IPS-NIHi11 (cell line): ENCODE data around the gene EIF2AK2.
"Not testable (repeated sequence)": the region's sequence is repeated elsewhere in the genome, so short reads cannot be mapped to it uniquely, and the experiment has no call there.

ENCODE experiments used
- DNase-seq: peaks from one replicate; pipeline ENCODE4 v3.0.0; 2012; ENCODE audit warnings: mixed read lengths, low spot score

EIF2AK2 gene

GRCh38 chr2:37156857-37157714 lies at the start of gene EIF2AK2:
EIF2AK2 (minus strand) TSS chr2:37156980; CDS start chr2:37147806, 9,174 bp downstream.
- peak; percentile 97 for DNase-seq

GRCh38 chr2:37205689-37206341 lies 49.0 kb upstream of the EIF2AK2 start:
- DNase-seq: peak; percentile 52

DNA sequence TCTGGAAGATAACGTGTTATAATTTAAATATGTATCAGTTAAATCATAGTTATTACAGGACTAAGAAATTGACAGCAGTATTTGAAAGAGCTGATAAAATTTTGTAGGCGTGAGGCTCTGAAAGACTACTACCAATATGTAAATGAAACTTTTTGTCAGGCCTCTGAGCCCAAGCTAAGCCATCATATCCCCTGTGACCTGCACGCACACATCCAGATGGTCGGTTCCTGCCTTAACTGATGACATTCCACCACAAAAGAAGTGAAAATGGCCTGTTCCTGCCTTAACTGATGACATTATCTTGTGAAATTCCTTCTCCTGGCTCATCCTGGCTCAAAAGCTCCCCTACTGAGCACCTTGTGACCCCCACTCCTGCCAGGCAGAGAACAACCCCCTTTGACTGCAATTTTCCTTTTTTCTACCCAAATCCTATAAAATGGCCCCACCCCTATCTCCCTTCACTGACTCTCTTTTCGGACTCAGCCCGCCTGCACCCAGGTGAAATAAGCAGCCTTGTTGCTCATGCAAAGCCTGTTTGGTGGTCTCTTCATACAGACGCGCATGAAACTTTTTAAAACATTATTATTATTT lies 48.4 kb upstream of the EIF2AK2 start:
- not testable (repeated sequence) for DNase-seq

GRCh38 chr2:37203708-37204107 lies 46.9 kb upstream of the EIF2AK2 start:
- no peak for DNase-seq

- no peak for DNase-seq
Observed at GRCh38 chr2:37201766-37202165, 45.0 kb upstream of the EIF2AK2 start.

- no peak for DNase-seq
Observed at GRCh38 chr2:37201208-37201607, 44.4 kb upstream of the EIF2AK2 start.

DNA sequence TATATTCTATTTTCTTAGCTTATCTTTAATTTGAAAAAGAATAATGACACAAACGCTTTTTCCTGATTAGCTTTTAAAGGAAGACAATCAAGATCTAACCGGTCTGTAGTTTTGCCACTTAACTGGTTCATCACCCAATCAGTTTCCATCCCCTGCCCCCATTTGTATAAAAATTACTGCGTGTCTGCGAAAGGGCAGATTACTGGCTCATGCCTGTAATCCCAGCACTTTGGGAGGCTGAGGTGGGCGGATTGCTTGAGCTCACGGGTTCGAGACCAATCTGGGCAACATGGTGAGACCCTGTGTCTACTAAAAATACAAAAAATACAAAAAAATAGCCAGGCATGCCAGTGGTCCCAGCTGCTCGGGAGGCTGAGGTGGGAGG lies 41.9 kb upstream of the EIF2AK2 start:
- DNase-seq: no peak

DNA sequence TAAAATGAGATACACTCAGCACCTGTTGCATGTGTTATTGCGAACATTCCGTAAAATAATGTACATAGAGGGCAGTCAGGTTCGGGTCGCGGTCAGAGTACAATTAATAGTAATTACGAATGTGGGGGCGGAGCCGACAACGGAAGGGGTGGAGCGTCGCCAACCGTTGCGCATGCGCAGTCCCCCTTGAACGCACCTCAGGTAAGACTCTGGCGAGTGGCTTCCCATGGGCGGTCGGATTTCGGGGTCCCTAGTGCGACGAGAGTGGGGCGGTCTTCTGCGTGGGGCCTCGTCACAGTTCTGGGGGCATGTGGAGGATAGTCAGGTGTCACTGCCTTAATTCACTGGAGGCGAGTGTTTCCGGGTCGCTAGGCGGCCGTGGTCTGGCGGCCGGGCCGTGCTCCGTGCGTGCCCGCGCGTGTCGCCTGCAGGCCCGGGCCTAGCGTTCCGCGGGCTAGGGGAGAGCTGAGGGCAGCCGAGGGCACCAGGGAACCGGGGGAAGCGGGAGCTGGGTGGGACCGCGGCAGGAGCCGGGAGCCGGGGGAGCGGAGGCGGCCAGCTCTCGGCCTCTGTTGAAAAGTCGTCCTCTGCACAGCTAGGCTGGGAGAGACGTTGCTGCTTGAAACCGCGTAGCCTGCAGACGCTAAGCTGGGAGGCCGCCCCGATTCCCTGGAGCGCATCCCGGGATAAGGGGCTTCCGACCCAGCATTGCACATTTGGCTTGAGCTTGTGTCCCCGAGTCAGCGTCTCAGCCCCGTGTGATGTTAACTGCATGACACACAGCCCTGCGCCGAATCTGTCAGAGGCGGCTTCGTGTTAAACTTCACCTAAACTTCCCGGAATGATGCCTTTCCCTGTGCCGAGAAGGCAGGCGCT lies 39.8 kb upstream of the EIF2AK2 start, which contains the start of gene CEBPZOS:
Gene CEBPZOS (plus strand): TSS at position 177 of the 876 bp plus-strand sequence. CDS start 3,209 bp downstream, outside the sequence.
- peak; percentile 72 for DNase-seq

- not testable (repeated sequence) for DNase-seq
Observed at GRCh38 chr2:37195862-37196319, 39.1 kb upstream of the EIF2AK2 start.

- no peak for DNase-seq
Observed at GRCh38 chr2:37192551-37192950, 35.8 kb upstream of the EIF2AK2 start.

- DNase-seq: no peak
Observed at GRCh38 chr2:37191747-37192146, 35.0 kb upstream of the EIF2AK2 start.

DNA sequence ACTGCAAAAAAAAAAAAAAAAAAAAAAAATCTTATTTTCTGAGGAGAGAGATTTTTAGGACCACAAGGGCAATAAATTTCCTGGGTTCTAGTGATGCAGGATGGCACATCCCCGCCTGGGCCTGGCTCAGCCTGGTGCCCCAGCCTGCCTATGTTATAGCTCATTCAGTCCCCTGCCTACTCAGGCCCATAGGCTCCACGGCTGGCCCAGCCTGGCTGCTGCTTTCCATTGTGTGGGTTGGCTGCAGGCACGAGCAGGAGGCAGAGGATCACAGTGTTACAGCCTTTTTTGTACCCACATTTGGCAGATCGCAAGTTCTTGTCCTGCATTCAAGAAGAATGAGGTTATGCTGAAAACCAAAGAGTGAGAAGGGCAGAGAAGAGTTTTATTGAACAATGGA lies 34.5 kb upstream of the EIF2AK2 start:
- DNase-seq: no peak

- DNase-seq: no peak
Observed at GRCh38 chr2:37190290-37190689, 33.5 kb upstream of the EIF2AK2 start.

DNA sequence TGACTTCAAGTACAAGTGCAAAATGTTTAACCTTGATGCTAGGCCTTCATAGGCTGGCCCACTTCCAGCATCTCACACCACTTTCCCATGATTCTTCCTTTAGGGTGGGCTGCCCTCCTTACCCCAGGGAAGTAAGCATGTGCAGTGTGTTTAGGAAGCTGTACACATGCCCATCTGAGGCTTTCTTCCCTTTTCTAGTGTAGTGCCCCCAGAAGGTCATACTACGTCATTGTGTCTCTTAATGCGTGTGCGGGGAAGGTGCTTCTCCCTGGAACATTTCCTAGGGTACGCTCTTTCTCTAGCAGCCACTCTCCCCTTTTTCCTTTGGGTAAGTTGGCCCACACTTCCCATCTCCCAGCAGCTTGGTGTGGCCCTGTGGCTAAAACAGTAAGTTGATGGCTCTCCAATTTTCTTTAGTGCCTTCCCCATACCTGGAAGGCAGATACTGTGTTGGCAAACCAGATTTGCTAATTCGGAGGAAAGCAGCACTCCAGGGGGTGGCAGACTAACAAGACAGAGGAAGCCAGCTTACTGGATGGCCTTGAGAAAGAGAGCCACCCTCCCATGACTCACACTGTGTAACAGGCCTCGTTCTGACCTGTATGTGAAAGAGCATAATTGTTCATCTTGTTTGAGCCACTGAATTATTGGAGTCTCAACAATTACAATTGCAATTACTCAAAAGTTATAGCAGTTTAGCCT lies 32.8 kb upstream of the EIF2AK2 start:
- peak; percentile 68 for DNase-seq

DNA sequence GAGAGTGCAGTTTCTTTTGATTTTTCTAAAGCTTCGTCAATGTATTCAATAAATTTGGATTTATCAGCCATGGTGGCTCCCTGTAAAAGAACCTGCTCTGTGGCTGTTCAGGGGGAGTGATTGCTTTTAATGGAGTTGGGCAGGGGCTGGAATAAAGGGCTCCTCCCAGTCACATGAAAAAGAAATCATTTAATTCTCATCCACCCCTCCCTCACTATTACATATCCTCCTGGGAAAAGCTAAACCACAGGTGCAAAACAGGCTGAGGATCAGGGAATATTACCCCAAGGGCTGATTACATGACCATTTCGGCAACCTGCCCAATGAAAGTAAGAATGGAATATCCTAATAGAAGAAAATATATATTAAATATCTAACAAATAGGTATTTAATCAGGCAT lies 31.8 kb upstream of the EIF2AK2 start, which contains the start of gene SULT6B1:
Gene SULT6B1 (minus strand): TSS at position 101 of the 400 bp plus-strand sequence. CDS start 30 bp downstream, at position 71.
- DNase-seq: no peak

DNA sequence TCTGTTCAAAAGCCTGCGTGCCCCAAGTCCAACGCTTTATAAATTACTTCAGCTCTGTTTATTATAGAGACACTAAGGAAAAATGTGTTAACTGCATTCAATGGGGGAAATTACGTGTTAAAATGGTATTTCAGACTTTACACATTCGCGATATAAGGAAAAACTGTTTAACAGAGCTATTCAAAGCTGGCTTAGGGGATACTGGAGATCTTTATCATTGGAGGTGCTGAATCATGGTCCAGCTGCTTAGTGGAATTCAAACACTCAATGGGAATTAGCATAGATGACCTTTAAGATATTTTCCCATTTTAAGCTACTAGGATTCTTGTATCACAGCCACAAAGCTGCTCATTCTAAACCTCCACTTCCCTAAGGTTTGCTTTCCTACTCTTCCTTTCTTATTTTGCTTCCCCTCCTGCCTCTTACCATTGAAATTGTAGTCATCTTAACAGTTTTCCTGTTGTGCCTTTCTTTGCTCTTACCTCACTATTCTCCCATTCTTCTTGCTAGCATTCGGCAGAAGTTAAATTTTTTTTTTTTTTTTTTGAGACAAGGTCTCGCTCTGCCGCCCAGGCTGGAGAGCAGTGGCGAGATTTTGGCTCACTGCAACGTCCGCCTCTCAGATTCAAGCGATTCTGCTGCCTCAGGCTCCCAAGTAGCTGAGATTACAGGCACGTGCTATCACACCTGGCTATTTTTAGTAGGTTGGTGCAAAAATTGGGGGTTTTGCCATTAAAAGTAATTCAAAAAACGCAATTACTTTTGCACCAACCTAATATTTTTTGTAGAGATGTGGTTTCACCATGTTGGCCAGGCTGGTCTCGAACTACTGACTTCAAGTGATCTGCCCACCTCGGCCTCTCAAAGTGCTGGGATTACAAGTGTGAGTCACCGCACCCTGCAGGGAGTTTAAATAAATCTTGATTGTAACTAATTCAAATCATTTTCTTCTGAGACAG lies 25.2 kb upstream of the EIF2AK2 start:
- DNase-seq: no peak

DNA sequence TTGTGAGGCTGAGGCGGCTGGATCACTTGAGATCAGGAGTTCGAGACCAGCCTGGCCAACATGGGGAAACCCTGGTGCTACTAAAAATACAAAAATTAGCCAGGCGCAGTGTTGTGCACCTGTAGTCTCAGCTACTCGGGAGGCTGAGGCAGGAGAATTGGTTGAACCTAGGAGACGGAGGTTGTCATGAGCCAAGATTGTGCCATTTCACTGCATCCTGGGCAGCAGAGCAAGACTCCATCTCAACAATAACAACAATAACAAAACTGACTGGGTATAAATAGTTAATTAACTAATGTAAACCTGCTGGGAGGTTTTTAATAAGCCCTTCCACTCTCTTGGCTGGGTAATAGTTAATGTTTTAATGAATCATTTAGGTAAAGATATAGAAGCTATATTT lies 23.9 kb upstream of the EIF2AK2 start:
- DNase-seq: no peak

DNA sequence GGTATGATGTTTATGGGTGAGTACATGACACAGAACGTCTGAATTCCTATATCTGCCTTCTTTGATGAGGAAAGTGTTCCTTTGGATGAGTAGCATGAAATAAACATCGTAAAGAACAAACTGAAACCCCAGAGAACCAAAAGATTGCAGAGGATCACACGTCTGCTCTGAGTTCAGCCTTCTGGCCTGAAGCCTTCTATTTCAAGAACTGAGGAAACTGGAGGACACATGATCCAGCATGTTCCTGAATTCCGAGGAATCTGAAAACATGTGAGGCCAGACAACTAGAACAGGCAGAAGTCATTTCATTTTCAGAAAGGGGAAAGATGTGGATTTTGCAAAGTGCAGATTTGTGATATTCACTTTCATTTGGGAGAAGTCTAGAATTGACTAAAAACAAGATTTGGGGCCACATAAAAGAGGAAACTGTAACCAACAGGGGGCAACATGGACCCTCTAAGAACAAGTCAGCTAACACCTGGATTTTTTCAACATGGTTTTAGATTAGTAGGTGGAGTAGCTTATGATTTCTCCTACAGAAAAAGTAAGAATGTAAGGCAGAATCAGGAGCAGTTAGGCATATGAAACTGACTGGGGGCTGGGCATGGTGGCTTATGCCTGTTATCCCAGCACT lies 23.3 kb upstream of the EIF2AK2 start:
- no peak for DNase-seq

DNA sequence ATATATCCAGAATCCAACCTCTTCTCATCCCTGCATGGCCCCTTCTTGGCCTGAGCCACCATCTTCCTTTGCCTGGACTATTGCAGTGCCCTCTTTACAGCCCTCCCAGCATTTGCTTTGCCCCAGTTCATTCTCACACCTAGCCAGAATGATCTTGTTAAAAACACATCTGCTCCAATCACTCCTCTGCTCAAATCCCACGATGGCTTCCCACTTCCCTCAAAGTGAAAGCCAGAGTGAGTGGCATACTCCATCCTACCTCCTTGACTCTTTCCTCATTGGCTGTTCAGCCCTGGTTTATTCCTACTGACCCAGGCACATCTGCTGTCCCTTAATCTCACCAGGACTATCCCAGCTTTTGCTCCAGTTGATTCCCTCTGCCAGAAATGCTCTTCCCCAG lies 17.0 kb upstream of the EIF2AK2 start:
- no peak for DNase-seq
